AG04450 (cell line): ENCODE results near the gene SF3B5. TPM values are rescaled to one million over a fixed set of nuclear protein-coding genes. Genes with fewer than 3 reads are reported as not detected.
"Not testable (repeated sequence)": the region's sequence is repeated elsewhere in the genome, so short reads cannot be mapped to it uniquely, and the experiment has no call there.

Source experiments
- CTCF ChIA-PET: fragments of 300-600, 350-600 bp; formaldehyde crosslinking; extraction: SDS; loops from one replicate; lab custom pipeline; 2022; ENCODE audit warnings: antibody characterized with exemption, inconsistent platforms; lab: Charles Lee
- POLR2A ChIA-PET: fragments of 350-600 bp; formaldehyde crosslinking; extraction: SDS; loops from one replicate; lab custom pipeline; 2021; ENCODE audit warnings: antibody characterized with exemption, inconsistent platforms; lab: Yijun Ruan, JAX
- DNase-seq: peaks from one replicate; pipeline ENCODE4 v3.0.0-alpha.2; 2011; ENCODE audit warnings: low read depth, low spot score
- H3K27ac ChIP-seq: one replicate; pipeline ENCODE4 v1.5.1; 2012; ENCODE audit warnings: low read depth, low read length, control low read depth
- H3K27me3 ChIP-seq: one replicate; pipeline ENCODE4 v1.6.0; 2012; ENCODE audit warnings: low read length; ENCODE audit not compliant: control insufficient read depth, insufficient read depth
- H3K4me3 ChIP-seq: 2 replicates; pipeline ENCODE4 v1.5.1; 2011; ENCODE audit warnings: mild to moderate bottlenecking, low read depth, low read length, control low read depth
- H3K9me3 ChIP-seq: 2 replicates; pipeline ENCODE4 v1.5.1; 2012; ENCODE audit warnings: low read length; ENCODE audit not compliant: control insufficient read depth, insufficient read depth
- CTCF ChIP-seq: IDR thresholded peaks from 2 replicates; pipeline ENCODE4 v1.5.1; 2011; ENCODE audit warnings: low read depth, low read length, control low read depth, inconsistent platforms
- polyA plus RNA-seq: library from polyadenylated mRNA; depleted of rRNA; stranded (reverse); fragments of >200 nt; gene quantifications from 2 replicates; pipeline ENCODE4 v1.2.3, GENCODE V29; 2011

SF3B5 gene
- polyA plus RNA-seq, 1 experiment: 152 TPM

- DNase-seq: no peak
- ChIA-PET CTCF (interaction anchor here (1.0 kb wide), 1 partner anchor 515 kb away, joined by 4 read pairs; no protein-coding TSS in a partner anchor), POLR2A (no interaction called here)
- H3K27me3 ChIP-seq: no peaks in the 10 kb centered on the region
- TF ChIP-seq CTCF: no peak
- no peaks in the 10 kb centered on the region for H3K9me3 ChIP-seq
- H3K27ac ChIP-seq: no peak overlapping the region
- no peak overlapping the region for H3K4me3 ChIP-seq
Observed at GRCh38 chr6:144090384-144090783, 5.0 kb downstream of the SF3B5 start.

- ChIA-PET CTCF (no interaction called here), POLR2A (interaction anchor here (0.6 kb wide), 1 partner anchor 480 kb away, joined by 3 read pairs; no protein-coding TSS in a partner anchor)
- no peak for TF ChIP-seq CTCF
- no peak for DNase-seq
- Histone ChIP-seq H3K9me3 (no peaks in the 10 kb centered on the region), H3K4me3 (no peak overlapping the region), H3K27me3 (no peaks in the 10 kb centered on the region), H3K27ac (no peak overlapping the region)
Observed at GRCh38 chr6:144087789-144088426, 7.5 kb downstream of the SF3B5 start.

DNA sequence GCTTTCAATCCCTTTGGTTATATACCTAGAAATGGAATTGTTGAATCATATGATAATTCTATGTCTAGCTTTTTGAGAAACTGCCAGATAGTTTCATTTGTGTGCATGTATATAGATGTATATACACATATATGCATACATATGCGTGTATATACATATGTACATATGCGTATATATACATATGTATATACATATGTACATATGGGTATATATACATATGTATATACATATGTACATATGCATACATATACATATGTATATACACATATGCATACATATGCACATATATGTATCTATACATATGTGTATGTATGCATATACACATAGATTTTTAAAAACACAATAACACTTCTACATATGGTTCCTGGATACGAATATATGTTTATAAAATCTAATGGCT, 8.4 kb downstream of the SF3B5 start:
- POLR2A ChIA-PET: no interaction called here

DNA sequence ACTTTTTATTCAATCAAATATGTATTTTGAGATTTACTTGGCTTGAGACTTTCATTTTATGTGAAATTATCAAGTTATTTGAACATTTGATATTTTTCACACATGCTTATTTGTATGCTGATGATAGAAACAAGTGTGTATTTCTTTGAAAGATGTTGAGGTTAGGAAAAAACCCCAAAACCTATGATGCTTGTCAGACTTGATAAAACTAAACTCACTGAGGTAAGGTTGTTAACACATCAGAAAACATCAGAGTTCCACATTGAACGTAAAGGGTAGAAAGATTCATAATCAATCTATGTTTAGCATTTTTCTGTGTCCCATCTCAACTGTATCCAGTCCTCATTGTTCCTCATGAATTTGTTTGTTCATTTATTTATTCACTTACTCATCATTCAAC, 12.2 kb downstream of the SF3B5 start:
- Histone ChIP-seq H3K27me3 (peaks cover 4% of the 10 kb centered on the region), H3K27ac (no peak overlapping the region), H3K4me3 (no peak overlapping the region), H3K9me3 (no peaks in the 10 kb centered on the region)
- CTCF ChIA-PET: no interaction called here
- POLR2A ChIA-PET: no interaction called here
- no peak for TF ChIP-seq CTCF
- DNase-seq: no peak

More for the DNA sequence above, 8.4 kb downstream of the SF3B5 start:
- CTCF ChIA-PET: no interaction called here
- Histone ChIP-seq H3K27me3 (no peaks in the 10 kb centered on the region), H3K4me3 (no peak overlapping the region), H3K27ac (no peak overlapping the region), H3K9me3 (no peaks in the 10 kb centered on the region)
- DNase-seq: no peak
- no peak for TF ChIP-seq CTCF

DNA sequence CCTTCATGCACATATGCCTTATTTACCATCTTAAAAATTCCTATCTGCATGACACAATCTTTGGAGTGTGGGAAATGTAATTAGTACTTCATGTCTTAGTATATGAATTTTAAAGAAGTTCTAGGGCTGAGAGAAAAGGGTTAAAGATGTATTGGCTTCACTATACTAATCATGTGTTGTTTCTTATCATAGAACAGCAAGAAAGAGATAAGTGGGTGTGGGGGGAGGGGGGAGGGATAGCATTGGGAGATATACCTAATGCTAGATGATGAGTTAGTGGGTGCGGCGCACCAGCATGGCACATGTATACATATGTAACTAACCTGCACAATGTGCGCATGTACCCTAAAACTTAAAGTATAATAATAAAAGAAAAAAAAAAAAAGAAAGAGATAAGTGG, 13.0 kb downstream of the SF3B5 start:
- H3K9me3 ChIP-seq, H3K27ac ChIP-seq, H3K4me3 ChIP-seq, POLR2A ChIA-PET, DNase-seq, H3K27me3 ChIP-seq: not testable (repeated sequence)
- CTCF ChIA-PET: interaction anchor here (0.6 kb wide), 1 partner anchor 24 kb away, joined by 5 read pairs; no protein-coding TSS in a partner anchor
